ENCODE data around the gene BATF2.
A peak's percentile ranks its signal among the peaks of the same experiment; 100 is the strongest.
"Not testable (repeated sequence)": the region's sequence is repeated elsewhere in the genome, so short reads cannot be mapped to it uniquely, and the experiment has no call there.

The BATF2 gene

GRCh38 chr11:64996710-64997380, at the start of gene BATF2:
TSS of gene BATF2 (minus strand) at chr11:64996971. CDS start at chr11:64996914, 57 bp downstream.
- DNase-seq (ENCODE audit: low read depth) = no peak

- no peak for DNase-seq (ENCODE audit: low read depth)
These were observed 49.0 kb upstream of the BATF2 start for GRCh38 chr11:65045728-65046127.

- DNase-seq (ENCODE audit: low read depth) = no peak
These were observed 48.3 kb upstream of the BATF2 start for GRCh38 chr11:65045061-65045460.

- no peak for DNase-seq (ENCODE audit: low read depth)
These were observed 47.2 kb upstream of the BATF2 start for GRCh38 chr11:65043881-65044501.

GRCh38 chr11:65042891-65043290, 46.1 kb upstream of the BATF2 start:
- no peak for DNase-seq (ENCODE audit: low read depth)

GRCh38 chr11:65040847-65041622, 44.3 kb upstream of the BATF2 start, which contains the start of gene SAC3D1:
TSS of gene SAC3D1 (plus strand) at chr11:65041210. CDS start at chr11:65041293, 83 bp downstream.
- DNase-seq (ENCODE audit: low read depth) = peak; percentile 67

- DNase-seq (ENCODE audit: low read depth) = no peak
These were observed 43.7 kb upstream of the BATF2 start for GRCh38 chr11:65040520-65040846.

- no peak for DNase-seq (ENCODE audit: low read depth)
These were observed 40.2 kb upstream of the BATF2 start for GRCh38 chr11:65036931-65037330.

- DNase-seq (ENCODE audit: low read depth) = no peak
These were observed 38.8 kb upstream of the BATF2 start for GRCh38 chr11:65035579-65035978.

GRCh38 chr11:65034423-65034822, 37.7 kb upstream of the BATF2 start:
- DNase-seq (ENCODE audit: low read depth) = no peak

GRCh38 chr11:65032216-65032615, 35.4 kb upstream of the BATF2 start:
- DNase-seq (ENCODE audit: low read depth) = no peak

- peak; percentile 76 for DNase-seq (ENCODE audit: low read depth)
These were observed 30.7 kb upstream of the BATF2 start, which contains the start of gene SNX15 for GRCh38 chr11:65027213-65028067. TSS of gene SNX15 (plus strand) at chr11:65027439. CDS start at chr11:65027538, 99 bp downstream.

GRCh38 chr11:65026810-65027209, 30.0 kb upstream of the BATF2 start:
- DNase-seq (ENCODE audit: low read depth) = no peak

- not testable (repeated sequence) for DNase-seq (ENCODE audit: low read depth)
These were observed 26.7 kb upstream of the BATF2 start for GRCh38 chr11:65023502-65023901.

GRCh38 chr11:65021509-65021908, 24.7 kb upstream of the BATF2 start:
- no peak for DNase-seq (ENCODE audit: low read depth)

GRCh38 chr11:65021003-65021402, 24.2 kb upstream of the BATF2 start:
- DNase-seq (ENCODE audit: low read depth) = no peak

- no peak for DNase-seq (ENCODE audit: low read depth)
These were observed 23.1 kb upstream of the BATF2 start for GRCh38 chr11:65019824-65020223.

GRCh38 chr11:65017937-65018336, 21.2 kb upstream of the BATF2 start:
- no peak for DNase-seq (ENCODE audit: low read depth)

GRCh38 chr11:65016705-65017104, 19.9 kb upstream of the BATF2 start:
- DNase-seq (ENCODE audit: low read depth) = no peak

- DNase-seq (ENCODE audit: low read depth) = no peak
These were observed 18.0 kb upstream of the BATF2 start for GRCh38 chr11:65014726-65015227.

GRCh38 chr11:65013888-65014725, 17.3 kb upstream of the BATF2 start, which contains the start of gene ARL2:
TSS of gene ARL2 (plus strand) at chr11:65014160. CDS start at chr11:65014208, 48 bp downstream.
- DNase-seq (ENCODE audit: low read depth) = peak; percentile 71
